H1 (cell line): ENCODE data around the gene DRC3. TPM values are rescaled to one million over a fixed set of nuclear protein-coding genes. Genes with fewer than 3 reads are reported as not detected.

Experiments used
- CTCF ChIA-PET: fragments of 300-600 bp; sonication (Branson Sonifier 250); formaldehyde crosslinking; loops from one replicate; lab custom pipeline; 2021; ENCODE audit not compliant: partially characterized antibody; lab: Charles Lee
- POLR2A ChIA-PET: fragments of 300-600 bp; sonication (Branson Sonifier 250); formaldehyde crosslinking; loops from one replicate; lab custom pipeline; 2021; ENCODE audit warnings: inconsistent platforms; ENCODE audit not compliant: partially characterized antibody; lab: Charles Lee
- DNase-seq, 2 experiments: peaks; one replicate each; pipeline versions ENCODE4 v3.0.0 to v3.0.0-alpha.2; 2010 to 2022; ENCODE audit warnings: low spot score in 2 of 2, low read depth in 1 of 2, mixed read lengths in 1 of 2
- FAIRE-seq: peaks from 2 replicates; lab custom pipeline; 2011; peaks lifted over from hg19 to GRCh38; lab: Jason Lieb, UNC
- H2AFZ ChIP-seq: 2 replicates; pipeline ENCODE4 v1.8.1; 2012; ENCODE audit warnings: low read length, inconsistent platforms
- H2AK5ac ChIP-seq: 2 replicates; pipeline ENCODE4 v1.6.1; 2013; ENCODE audit warnings: low read depth, low read length
- H2BK120ac ChIP-seq: replicated peaks from 2 replicates; pipeline ENCODE3; 2013; ENCODE audit warnings: low read depth, low read length, inconsistent platforms
- H2BK12ac ChIP-seq: 2 replicates; pipeline ENCODE4 v1.6.1; 2013; ENCODE audit warnings: low read depth, low read length
- H2BK15ac ChIP-seq: 2 replicates; pipeline ENCODE4 v1.6.1; 2013; ENCODE audit warnings: low read length
- H2BK20ac ChIP-seq: 2 replicates; pipeline ENCODE4 v1.6.1; 2013; ENCODE audit warnings: low read length
- H2BK5ac ChIP-seq: 2 replicates; pipeline ENCODE4 v1.6.1; 2013; ENCODE audit warnings: low read depth, low read length
- H3K14ac ChIP-seq: 2 replicates; pipeline ENCODE4 v1.6.1; 2013; ENCODE audit warnings: inconsistent platforms; ENCODE audit not compliant: insufficient read length
- H3K18ac ChIP-seq: 2 replicates; pipeline ENCODE4 v1.6.1; 2013; ENCODE audit warnings: low read length; ENCODE audit errors: extremely low read depth
- H3K23ac ChIP-seq: 2 replicates; pipeline ENCODE4 v1.6.1; 2013; ENCODE audit warnings: inconsistent platforms; ENCODE audit not compliant: insufficient read length
- H3K23me2 ChIP-seq: 2 replicates; pipeline ENCODE4 v1.6.1; 2013; ENCODE audit warnings: low read depth, low read length
- H3K27ac ChIP-seq: 2 replicates; pipeline ENCODE4 v1.6.1; 2011; ENCODE audit warnings: low read depth, low read length, inconsistent platforms
- H3K27me3 ChIP-seq, 4 experiments: replicated peaks in 1 of 4; 1 replicate in 1 of 4; 2 replicates in 3 of 4; pipeline versions ENCODE4 v1.6.1 to v1.8.1; 2011 to 2013; ENCODE audit warnings: low read length in 3 of 4, mild to moderate bottlenecking in 3 of 4, inconsistent platforms in 2 of 4, mixed read lengths in 2 of 4, moderate library complexity in 1 of 4; ENCODE audit not compliant: control insufficient read depth in 3 of 4, insufficient read depth in 3 of 4; ENCODE audit errors: extremely low read depth in 1 of 4
- H3K36me3 ChIP-seq, 4 experiments: 2 replicates each; pipeline versions ENCODE4 v1.6.1 to v1.8.1; 2011 to 2013; ENCODE audit warnings: mild to moderate bottlenecking in 4 of 4, low read length in 3 of 4, moderate library complexity in 2 of 4, control low read depth in 1 of 4, inconsistent platforms in 1 of 4; ENCODE audit not compliant: insufficient read depth in 4 of 4, control insufficient read depth in 2 of 4
- H3K4ac ChIP-seq: replicated peaks from 2 replicates; pipeline ENCODE3; 2013; ENCODE audit warnings: low read length, low read depth, mixed read lengths, inconsistent platforms; ENCODE audit not compliant: insufficient read length
- H3K4me1 ChIP-seq, 4 experiments: replicated peaks in 1 of 4; 1 replicate in 1 of 4; 2 replicates in 3 of 4; pipeline versions ENCODE4 v1.6.1 to v1.8.1; 2011 to 2013; ENCODE audit warnings: low read length in 3 of 4, inconsistent platforms in 2 of 4, mixed read lengths in 1 of 4; ENCODE audit not compliant: insufficient read depth in 4 of 4, control insufficient read depth in 3 of 4
- H3K4me2 ChIP-seq, 2 experiments: 2 replicates each; pipeline versions ENCODE4 v1.6.1 to v1.8.1; 2011 to 2013; ENCODE audit warnings: low read depth in 2 of 2, low read length in 2 of 2, control low read depth in 1 of 2, inconsistent platforms in 1 of 2, mild to moderate bottlenecking in 1 of 2; ENCODE audit not compliant: insufficient read depth in 1 of 2
- H3K4me3 ChIP-seq, 4 experiments: fragments of 200-600, 300-600 bp in 1 of 4; sonication (generic), shearing (Covaris generic), sonication (Bioruptor Twin) in 1 of 4; 2 replicates each; pipeline versions ENCODE4 v1.5.1 to v1.8.1; 2011 to 2016; ENCODE audit warnings: low read length in 4 of 4, low read depth in 3 of 4, control low read depth in 2 of 4, inconsistent platforms in 2 of 4, mild to moderate bottlenecking in 2 of 4, mixed read lengths in 1 of 4, moderate library complexity in 1 of 4; ENCODE audit not compliant: insufficient read depth in 2 of 4; ENCODE audit errors: extremely low read depth in 1 of 4
- H3K56ac ChIP-seq: replicated peaks from 2 replicates; pipeline ENCODE3; 2013; ENCODE audit warnings: low read depth, mild to moderate bottlenecking, mixed read lengths, low read length, inconsistent platforms; ENCODE audit not compliant: insufficient read length
- H3K79me1 ChIP-seq: 2 replicates; pipeline ENCODE4 v1.6.1; 2013; ENCODE audit warnings: low read depth, low read length, control low read depth
- H3K79me2 ChIP-seq, 2 experiments: 2 replicates each; pipeline versions ENCODE4 v1.6.1 to v1.8.1; 2012 to 2013; ENCODE audit warnings: low read length in 2 of 2, mild to moderate bottlenecking in 2 of 2, inconsistent platforms in 1 of 2; ENCODE audit not compliant: insufficient read depth in 2 of 2, control insufficient read depth in 1 of 2
- H3K9ac ChIP-seq, 4 experiments: replicated peaks in 1 of 4; 1 replicate in 1 of 4; 2 replicates in 3 of 4; pipeline versions ENCODE4 v1.6.1 to v1.8.1; 2011 to 2013; ENCODE audit warnings: low read depth in 3 of 4, low read length in 3 of 4, control low read depth in 2 of 4, mild to moderate bottlenecking in 2 of 4, moderate library complexity in 2 of 4, inconsistent platforms in 1 of 4; ENCODE audit errors: extremely low read depth in 1 of 4
- H3K9me3 ChIP-seq, 2 experiments: 2 replicates each; pipeline versions ENCODE4 v1.6.1 to v1.8.1; 2012 to 2013; ENCODE audit warnings: mild to moderate bottlenecking in 2 of 2, moderate library complexity in 2 of 2, control low read depth in 1 of 2, inconsistent platforms in 1 of 2, low read depth in 1 of 2, low read length in 1 of 2, mixed read lengths in 1 of 2; ENCODE audit not compliant: insufficient read depth in 2 of 2
- H4K20me1 ChIP-seq, 2 experiments: replicated peaks in 1 of 2; 2 replicates each; pipeline versions ENCODE3 to v1.8.1; 2011 to 2013; ENCODE audit warnings: inconsistent platforms in 2 of 2, low read length in 2 of 2, mild to moderate bottlenecking in 1 of 2; ENCODE audit not compliant: insufficient read depth in 2 of 2, control insufficient read depth in 1 of 2
- H4K5ac ChIP-seq: 2 replicates; pipeline ENCODE4 v1.6.1; 2013; ENCODE audit warnings: low read length, low read depth, mixed read lengths, inconsistent platforms; ENCODE audit not compliant: insufficient read length
- H4K8ac ChIP-seq: 2 replicates; pipeline ENCODE4 v1.8.0; 2013; ENCODE audit warnings: mild to moderate bottlenecking, moderate library complexity, low read length, inconsistent platforms; ENCODE audit not compliant: insufficient read depth; ENCODE audit errors: extremely low read depth
- H4K91ac ChIP-seq: replicated peaks from 2 replicates; pipeline ENCODE3; 2013; ENCODE audit warnings: low read length, mixed read lengths, inconsistent platforms; ENCODE audit not compliant: insufficient read length
- EZH2 ChIP-seq: fragments of 200-600 bp; sonication (generic); IDR thresholded peaks from 2 replicates; pipeline ENCODE4 v1.7.1; 2012; ENCODE audit warnings: low read depth, mild to moderate bottlenecking, moderate library complexity, low read length, inconsistent platforms; ENCODE audit not compliant: severe bottlenecking
- WGBS, 2 experiments: shearing (Covaris generic) in 1 of 2; methylation state at CpG; one replicate each; pipeline versions ENCODE4 v1.1.6 to v1.1.7; 2013 to 2015; ENCODE audit warnings: low lambda C conversion rate in 2 of 2, mixed read lengths in 2 of 2, inconsistent platforms in 1 of 2, low coverage in 1 of 2, missing lambda C conversion rate in 1 of 2; ENCODE audit not compliant: insufficient replicate concordance in 2 of 2, insufficient coverage in 1 of 2, insufficient read length in 1 of 2; ENCODE audit errors: extremely low coverage in 1 of 2, missing lambda C conversion rate in 1 of 2; 5-methylcytosine and 5-hydroxymethylcytosine counted together
- polyA plus RNA-seq, 7 experiments: library from polyadenylated mRNA; depleted of rRNA in 3 of 7; stranded (reverse) in 5 of 7; unstranded in 2 of 7; fragments of >200 nt in 5 of 7; fragments of 200-250 nt in 2 of 7; gene quantifications; 1 replicate in 5 of 7; 2 replicates in 1 of 7; 4 replicates in 1 of 7; pipeline versions ENCODE4 v1.2.1 to v1.2.3, GENCODE V29; 2011 to 2013; ENCODE audit warnings: missing spikeins in 2 of 7, mixed read lengths in 2 of 7
- total RNA-seq: library from RNA; stranded (reverse); fragmentation: NEBNext Ultra II Directional; extraction: Animal tissue kit (Norgen Biotek cat#: 25700); gene quantifications from 2 replicates; pipeline ENCODE4 v1.2.1, GENCODE V29; 2021

DRC3 gene
- total and polyA plus RNA-seq, 2 of the 8 experiments (the other 6 are each of a cell fraction or from before 2014, with no cell fraction given): 0.59 TPM; not detected in 1

DNA sequence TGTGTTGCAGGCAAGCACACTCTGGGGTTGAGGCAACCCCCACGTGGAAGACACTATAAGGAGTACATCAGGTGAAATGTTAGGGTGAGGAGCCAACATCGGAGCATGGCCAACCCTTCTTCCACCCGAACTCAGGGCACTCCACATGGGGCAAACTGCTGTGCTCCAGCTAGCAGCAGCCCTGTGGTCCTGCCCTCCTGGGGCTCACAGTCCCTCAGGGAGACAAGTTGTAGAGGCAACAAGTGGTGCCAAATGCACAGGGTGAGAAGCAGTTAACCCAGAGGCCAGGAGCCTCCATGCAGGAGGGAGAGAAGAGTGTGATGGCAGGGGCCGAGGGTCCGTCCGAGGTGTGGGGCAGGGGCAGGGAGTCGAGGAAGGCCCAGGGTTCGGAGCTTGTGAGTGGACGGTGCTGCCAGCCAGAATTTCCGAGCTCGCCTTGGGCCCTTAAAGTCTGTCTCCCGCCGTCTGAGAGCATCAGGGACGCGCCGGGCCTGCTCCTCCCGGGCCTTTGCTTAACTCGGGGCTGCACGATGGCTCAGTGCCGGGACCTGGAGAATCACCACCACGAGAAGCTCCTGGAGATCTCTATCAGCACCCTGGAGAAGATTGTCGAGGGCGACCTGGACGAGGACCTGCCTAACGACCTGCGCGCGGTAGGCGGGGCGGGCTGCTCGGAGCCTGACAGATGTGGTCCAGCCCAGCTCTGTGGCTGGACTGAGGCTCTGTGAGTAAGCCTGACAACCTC lies 34.0 kb downstream of the DRC3 start:
- H3K79me1 ChIP-seq: no peaks in the 10 kb centered on the region; the same call in 1 of the 2 replicates
- no peak overlapping the region for H2BK20ac ChIP-seq
- H3K36me3 ChIP-seq: no peaks in the 10 kb centered on the region; a peak in 1 of 8 replicates
- no peak overlapping the region for H3K27ac ChIP-seq
- POLR2A ChIA-PET: interaction anchor here (0.9 to 3.3 kb wide), 2 partner anchors 10 to 31 kb away, joined by 3 to 16 read pairs; no protein-coding TSS in a partner anchor
- no peaks in the 10 kb centered on the region for H3K27me3 ChIP-seq
- H3K4me1 ChIP-seq: peaks cover 0 to 7% (median 0%) of the 10 kb centered on the region in 4 experiments; a peak in 1 of 7 replicates
- H3K56ac ChIP-seq: no peak overlapping the region
- H2AK5ac ChIP-seq: no peak overlapping the region
- H3K79me2 ChIP-seq: no peaks in the 10 kb centered on the region
- H3K18ac ChIP-seq: no peak overlapping the region
- H2BK120ac ChIP-seq: no peak overlapping the region
- no peak overlapping the region for H4K5ac ChIP-seq
- WGBS, 2 experiments: 71% methylated on average over 27 of the region's 31 CpGs; no CpG with 5 or more reads in 1 of the 2 experiments
- no peak overlapping the region for H3K23ac ChIP-seq
- H3K23me2 ChIP-seq: no peaks in the 10 kb centered on the region
- no peaks in the 10 kb centered on the region for H3K9me3 ChIP-seq
- peak overlapping the region in 1 of 2 experiments; percentile 35; a peak in 1 of 4 replicates for H3K4me2 ChIP-seq
- no peak overlapping the region for H2BK5ac ChIP-seq
- DNase-seq (peak in 1 of 2 experiments; percentile 63), FAIRE-seq (no peak)
- H3K9ac ChIP-seq: no peak overlapping the region
- no peak overlapping the region for H4K91ac ChIP-seq
- peak overlapping the region; percentile 48; the same call in 1 of the 2 replicates for H4K8ac ChIP-seq
- H3K4ac ChIP-seq: no peak overlapping the region
- peaks cover 0 to 5% of the 10 kb centered on the region in 2 experiments for H4K20me1 ChIP-seq
- no peak overlapping the region for H2BK12ac ChIP-seq
- H2BK15ac ChIP-seq: no peak overlapping the region
- H2AFZ ChIP-seq: no peak overlapping the region
- CTCF ChIA-PET: interaction anchor here (0.8 to 7.8 kb wide), 13 partner anchors 9 to 326 kb away, joined by 3 to 49 read pairs (median 4); partner anchors contain the start of gene RAI1
- H3K14ac ChIP-seq: no peak overlapping the region
- no peak overlapping the region for H3K4me3 ChIP-seq
- no peak for TF ChIP-seq EZH2
